Measurements from ENCODE around the gene MACROD2. TPM values are rescaled to one million over a fixed set of nuclear protein-coding genes. Genes with fewer than 3 reads are reported as not detected.

MACROD2 gene
- total RNA-seq, 4 donors from 2014 or later, result 2.1 to 28.1 (median 12.6) TPM

DNA sequence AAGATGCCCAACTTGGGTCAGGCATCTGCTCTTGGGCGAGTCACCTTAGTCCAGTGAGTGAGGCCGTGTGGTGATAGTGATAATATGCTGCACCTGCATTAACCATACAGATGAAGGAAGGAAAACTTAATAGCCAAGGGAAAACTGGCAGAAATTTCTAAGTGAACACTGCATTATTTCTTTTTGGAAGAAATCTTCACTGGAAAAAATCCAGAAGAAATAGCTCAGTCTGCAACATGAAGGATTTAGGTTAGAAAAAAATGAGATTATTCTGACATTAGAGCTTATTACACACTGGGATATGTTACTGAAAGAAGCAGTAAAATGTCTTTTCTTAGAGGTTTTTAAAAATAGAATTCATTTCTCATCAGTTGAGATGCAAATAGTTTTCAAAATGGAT lies 1630.7 kb downstream of the MACROD2 start:
- intact Hi-C loops (cut with DNase I; ENCODE audit: low total_unique reads), result no loop called here
- TF ChIP-seq POLR2A (IDR thresholded peaks at IDR 0.05), result no peak
- TF ChIP-seq, protein P1, sequence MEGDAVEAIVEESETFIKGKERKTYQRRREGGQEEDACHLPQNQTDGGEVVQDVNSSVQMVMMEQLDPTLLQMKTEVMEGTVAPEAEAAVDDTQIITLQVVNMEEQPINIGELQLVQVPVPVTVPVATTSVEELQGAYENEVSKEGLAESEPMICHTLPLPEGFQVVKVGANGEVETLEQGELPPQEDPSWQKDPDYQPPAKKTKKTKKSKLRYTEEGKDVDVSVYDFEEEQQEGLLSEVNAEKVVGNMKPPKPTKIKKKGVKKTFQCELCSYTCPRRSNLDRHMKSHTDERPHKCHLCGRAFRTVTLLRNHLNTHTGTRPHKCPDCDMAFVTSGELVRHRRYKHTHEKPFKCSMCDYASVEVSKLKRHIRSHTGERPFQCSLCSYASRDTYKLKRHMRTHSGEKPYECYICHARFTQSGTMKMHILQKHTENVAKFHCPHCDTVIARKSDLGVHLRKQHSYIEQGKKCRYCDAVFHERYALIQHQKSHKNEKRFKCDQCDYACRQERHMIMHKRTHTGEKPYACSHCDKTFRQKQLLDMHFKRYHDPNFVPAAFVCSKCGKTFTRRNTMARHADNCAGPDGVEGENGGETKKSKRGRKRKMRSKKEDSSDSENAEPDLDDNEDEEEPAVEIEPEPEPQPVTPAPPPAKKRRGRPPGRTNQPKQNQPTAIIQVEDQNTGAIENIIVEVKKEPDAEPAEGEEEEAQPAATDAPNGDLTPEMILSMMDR (IDR thresholded peaks at IDR 0.05), result no peak

GRCh38 chr20:15627089-15627488 lies 1631.8 kb downstream of the MACROD2 start:
- no peaks in the 10 kb centered on the region for H3K36me3 ChIP-seq
- no peaks in the 10 kb centered on the region for H3K27me3 ChIP-seq
- H3K27ac ChIP-seq, result no peak overlapping the region
- intact Hi-C loops (cut with DNase I; ENCODE audit: low total_unique reads), result no loop called here
- no peaks in the 10 kb centered on the region for H3K9me3 ChIP-seq
- no peak overlapping the region for H3K4me3 ChIP-seq
- H3K4me1 ChIP-seq, result no peaks in the 10 kb centered on the region
- no peak for DNase-seq
- TF ChIP-seq POLR2A (IDR thresholded peaks at IDR 0.05), result no peak
- TF ChIP-seq, protein P1 (IDR thresholded peaks at IDR 0.05), result no peak

More for the DNA sequence above, 1630.7 kb downstream of the MACROD2 start:
- Histone ChIP-seq H3K27me3 (no peaks in the 10 kb centered on the region), H3K4me3 (no peak overlapping the region), H3K36me3 (no peaks in the 10 kb centered on the region), H3K27ac (no peak overlapping the region), H3K4me1 (no peaks in the 10 kb centered on the region), H3K9me3 (no peaks in the 10 kb centered on the region)
- DNase-seq, result no peak

DNA sequence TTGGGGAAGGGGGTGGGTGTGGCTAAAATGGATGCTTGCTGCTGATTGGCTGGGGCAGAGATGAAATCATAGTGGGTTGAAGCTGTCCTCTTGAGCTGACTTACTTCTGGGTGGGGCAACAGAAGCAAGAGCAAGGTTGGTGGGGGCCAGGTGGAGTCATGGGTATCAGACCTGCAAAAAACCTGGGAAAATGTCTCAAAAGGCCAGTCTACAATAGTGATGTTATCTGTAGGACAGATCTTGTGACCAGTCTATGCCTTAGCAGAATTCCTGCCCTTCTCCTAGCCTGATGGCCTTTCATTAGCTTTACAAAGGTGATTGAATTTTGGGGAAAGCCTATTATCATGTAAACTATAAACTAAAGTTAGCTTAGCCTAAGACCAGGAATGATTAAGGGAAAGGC lies 1632.2 kb downstream of the MACROD2 start:
- Histone ChIP-seq H3K9me3 (no peaks in the 10 kb centered on the region), H3K4me3 (no peak overlapping the region), H3K4me1 (no peaks in the 10 kb centered on the region), H3K27me3 (no peaks in the 10 kb centered on the region), H3K36me3 (no peaks in the 10 kb centered on the region), H3K27ac (no peak overlapping the region)
- intact Hi-C loops (cut with DNase I; ENCODE audit: low total_unique reads), result no loop called here
- no peak for DNase-seq
- TF ChIP-seq, protein P1 (IDR thresholded peaks at IDR 0.05), result no peak
- no peak for TF ChIP-seq POLR2A (IDR thresholded peaks at IDR 0.05)

DNA sequence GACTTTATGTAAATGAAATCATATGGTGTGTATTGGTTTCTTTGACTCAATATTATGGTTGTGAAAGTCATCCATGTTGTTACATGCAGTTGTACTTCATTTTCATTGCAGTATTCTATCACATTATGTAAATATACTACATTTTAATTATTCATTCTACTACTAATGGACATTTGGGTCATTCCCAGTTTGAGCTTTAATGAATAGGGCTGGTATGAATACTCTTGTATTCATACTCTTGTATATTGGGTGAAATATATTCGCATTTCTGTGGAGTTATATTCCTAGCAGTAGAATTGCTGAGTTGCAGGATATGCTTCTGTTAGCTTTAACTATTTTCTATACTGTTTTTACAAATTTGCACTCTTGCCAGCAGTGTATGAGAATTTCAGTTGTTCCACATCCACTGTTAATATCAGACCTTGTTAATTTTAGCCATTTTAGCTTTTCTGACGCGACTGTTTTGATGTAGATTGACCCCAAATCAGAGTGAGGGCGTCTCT lies 1633.6 kb downstream of the MACROD2 start:
- H3K4me3 ChIP-seq, result no peak overlapping the region
- H3K27ac ChIP-seq, result no peak overlapping the region
- H3K4me1 ChIP-seq, result no peaks in the 10 kb centered on the region
- DNase-seq, result no peak
- intact Hi-C loops (cut with DNase I; ENCODE audit: low total_unique reads), result no loop called here
- no peaks in the 10 kb centered on the region for H3K27me3 ChIP-seq
- H3K9me3 ChIP-seq, result no peaks in the 10 kb centered on the region
- TF ChIP-seq, protein P1 (IDR thresholded peaks at IDR 0.05), result no peak
- no peak for TF ChIP-seq POLR2A (IDR thresholded peaks at IDR 0.05)
- no peaks in the 10 kb centered on the region for H3K36me3 ChIP-seq

- intact Hi-C loops (cut with DNase I; ENCODE audit: low total_unique reads), result no loop called here
- no peaks in the 10 kb centered on the region for H3K4me1 ChIP-seq
These were observed 1635.0 kb downstream of the MACROD2 start for GRCh38 chr20:15630360-15630759.

More at GRCh38 chr20:15630360-15630759, 1635.0 kb downstream of the MACROD2 start:
- DNase-seq, result no peak
- H3K36me3 ChIP-seq, result no peaks in the 10 kb centered on the region
- no peaks in the 10 kb centered on the region for H3K27me3 ChIP-seq
- no peak overlapping the region for H3K27ac ChIP-seq
- H3K9me3 ChIP-seq, result no peaks in the 10 kb centered on the region
- TF ChIP-seq POLR2A (IDR thresholded peaks at IDR 0.05), result no peak
- TF ChIP-seq, protein P1 (IDR thresholded peaks at IDR 0.05), result no peak
- H3K4me3 ChIP-seq, result no peak overlapping the region

Data from uterus (tissue), 4 donors.